GM12891 (cell line): ENCODE data around the gene TFCP2L1.

ENCODE experiments used
- POLR2A ChIP-seq: IDR thresholded peaks from 2 replicates; pipeline ENCODE4 v1.6.1; 2011; ENCODE audit warnings: low read depth, low read length, control low read depth
- SPI1 ChIP-seq: IDR thresholded peaks from 2 replicates; pipeline ENCODE4 v1.6.1; 2011; ENCODE audit warnings: low read depth, low read length, control low read depth

DNA sequence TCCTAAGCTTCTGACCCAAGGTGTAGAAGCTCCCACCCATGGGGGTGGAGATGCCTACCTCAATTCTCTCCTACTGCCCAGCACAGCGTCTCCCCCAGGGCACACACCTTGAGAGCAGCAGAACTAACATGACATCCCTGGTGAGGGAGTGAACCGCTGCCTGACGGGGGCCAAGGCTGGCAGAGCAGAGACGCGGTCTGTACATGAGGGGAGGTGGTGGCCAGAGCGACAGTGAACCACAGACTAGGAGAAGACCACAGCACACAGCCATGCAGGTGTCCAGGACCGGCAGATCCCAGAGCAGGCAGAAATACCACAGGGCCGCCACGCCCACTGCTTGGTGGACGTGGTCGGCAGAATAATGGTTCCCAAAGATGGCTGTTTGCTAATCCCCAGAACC is 40.4 kb downstream of the TFCP2L1 start:
- TF ChIP-seq SPI1 = no peak
- TF ChIP-seq POLR2A = no peak
